SH-SY5Y (cell line): Measurements from ENCODE around the gene UCP2.

Source experiments
- GATA2 ChIP-seq: IDR thresholded peaks from 2 replicates; pipeline ENCODE4 v1.6.1; 2011; ENCODE audit warnings: mild to moderate bottlenecking, low read depth, low read length
- GATA3 ChIP-seq: IDR thresholded peaks from 2 replicates; pipeline ENCODE4 v1.6.1; 2011; ENCODE audit warnings: low read depth, mild to moderate bottlenecking, low read length, moderate library complexity

GRCh38 chr11:74020539-74020938 is 37.9 kb upstream of the UCP2 start:
- TF ChIP-seq GATA2 (no peak), GATA3 (no peak)
